Measurements from ENCODE around the gene GJB1. TPM values are rescaled to one million over a fixed set of nuclear protein-coding genes. Genes with fewer than 3 reads are reported as not detected.

The GJB1 gene
- total and polyA plus RNA-seq, 2 of the 4 experiments (the other 2 are of a cell fraction): not detected

DNA sequence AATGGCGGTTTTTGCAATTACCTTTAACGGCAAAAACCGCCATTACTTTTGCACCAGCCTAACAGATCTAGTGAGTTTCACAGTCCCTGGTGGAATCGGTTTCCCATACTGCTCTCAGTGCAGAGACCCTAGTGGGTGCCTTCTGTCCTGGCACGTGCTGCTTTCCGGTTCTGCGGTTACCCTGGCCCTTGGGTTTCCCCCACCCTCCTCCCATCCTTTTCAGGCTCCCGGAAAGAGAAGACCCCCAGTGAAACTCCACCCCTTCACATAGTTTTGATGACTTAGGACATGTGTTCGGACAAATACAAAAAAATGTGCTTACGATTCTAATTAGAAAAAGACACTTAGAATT, 41.5 kb upstream of the GJB1 start:
- peaks cover 2% of the 10 kb centered on the region; the same call in 1 of the 2 replicates for H3K27me3 ChIP-seq (ENCODE audit: control insufficient read depth, insufficient read depth, low read length)
- H4K20me1 ChIP-seq (ENCODE audit: insufficient read depth, low read length): no peaks in the 10 kb centered on the region; the same call in 1 of the 2 replicates
- CTCF ChIA-PET: interaction anchor here (0.6 kb wide), 2 partner anchors 692 to 751 kb away, joined by 3 to 4 read pairs; no protein-coding TSS in a partner anchor
- H3K9ac ChIP-seq (ENCODE audit: low read depth, low read length): peak overlapping the region; percentile 26; the same call in 1 of the 2 replicates
- peak overlapping the region; percentile 41; the same call in 1 of the 2 replicates for H3K4me3 ChIP-seq (ENCODE audit: insufficient read depth, low read depth, low read length)
- peak overlapping the region; percentile 36 for H3K27ac ChIP-seq (ENCODE audit: insufficient read depth, low read length)
- BruUV-seq (replicated peaks): no TSS peak
- no peak overlapping the region for H2BK20ac ChIP-seq (ENCODE audit: low read depth, low read length)
- H3K4me2 ChIP-seq (ENCODE audit: low read depth, low read length): peak overlapping the region; percentile 64
- DNase-seq (no peak), ATAC-seq (ENCODE audit: low read depth) (peak; percentile 4; the same call in 1 of the 2 replicates)
- intact Hi-C loops (cut with micrococcal nuclease) (no loop called here), in situ Hi-C loops (cut with MboI; ENCODE audit: low sequenced_read_pairs) (no loop called here), dilution Hi-C loops (cut with HindIII; ENCODE audit: low sequenced_read_pairs, unreplicated experiment) (no loop called here)
- TF ChIP-seq, protein P1, sequence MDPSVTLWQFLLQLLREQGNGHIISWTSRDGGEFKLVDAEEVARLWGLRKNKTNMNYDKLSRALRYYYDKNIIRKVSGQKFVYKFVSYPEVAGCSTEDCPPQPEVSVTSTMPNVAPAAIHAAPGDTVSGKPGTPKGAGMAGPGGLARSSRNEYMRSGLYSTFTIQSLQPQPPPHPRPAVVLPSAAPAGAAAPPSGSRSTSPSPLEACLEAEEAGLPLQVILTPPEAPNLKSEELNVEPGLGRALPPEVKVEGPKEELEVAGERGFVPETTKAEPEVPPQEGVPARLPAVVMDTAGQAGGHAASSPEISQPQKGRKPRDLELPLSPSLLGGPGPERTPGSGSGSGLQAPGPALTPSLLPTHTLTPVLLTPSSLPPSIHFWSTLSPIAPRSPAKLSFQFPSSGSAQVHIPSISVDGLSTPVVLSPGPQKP (IDR thresholded peaks at IDR 0.05; ENCODE audit: borderline replicate concordance, low read depth, low read length): no peak
- TF ChIP-seq NFE2L2 (IDR thresholded peaks at IDR 0.05; ENCODE audit: low read depth, low read length): no peak
- no peak for TF ChIP-seq RFX5 (IDR thresholded peaks at IDR 0.05; ENCODE audit: low read depth, low read length)
- TF ChIP-seq USF2 (IDR thresholded peaks at IDR 0.05; ENCODE audit: low read depth, low read length): no peak
- TF ChIP-seq MAZ (IDR thresholded peaks at IDR 0.05; ENCODE audit: borderline replicate concordance, low read depth, low read length): no peak
- TF ChIP-seq BHLHE40 (IDR thresholded peaks at IDR 0.05; ENCODE audit: low read depth, low read length): no peak; the same call in 1 of the 2 replicates
- TF ChIP-seq POLR2A (IDR thresholded peaks at IDR 0.05; ENCODE audit: low read depth, low read length): no peak
- no peak for TF ChIP-seq CTCF (conservative IDR thresholded peaks at IDR 0.05; ENCODE audit: low read depth, low read length)
- TF ChIP-seq SMC3 (IDR thresholded peaks at IDR 0.05; ENCODE audit: low read depth, low read length): no peak
- TF ChIP-seq FOS (IDR thresholded peaks at IDR 0.05; ENCODE audit: low read depth, low read length): no peak
- no peak for TF ChIP-seq RAD21 (IDR thresholded peaks at IDR 0.05; ENCODE audit: low read length)
- TF ChIP-seq MXI1 (IDR thresholded peaks at IDR 0.05; ENCODE audit: borderline replicate concordance, low read depth, low read length): no peak
- no peak for TF ChIP-seq CHD1 (IDR thresholded peaks at IDR 0.05; ENCODE audit: low read depth, low read length)
- TF ChIP-seq CEBPB (IDR thresholded peaks at IDR 0.05; ENCODE audit: low read depth, low read length): no peak
- TF ChIP-seq MAFK (IDR thresholded peaks at IDR 0.05; ENCODE audit: low read depth, low read length): no peak
- no peak for TF ChIP-seq RCOR1 (IDR thresholded peaks at IDR 0.05; ENCODE audit: insufficient replicate concordance, low read length)
- peak overlapping the region; percentile 76 for H3K4ac ChIP-seq (ENCODE audit: low read depth, low read length)
- peak overlapping the region; percentile 30 for H4K91ac ChIP-seq (ENCODE audit: insufficient read depth, low read depth, low read length)
- WGBS, 2 experiments (ENCODE audit: extremely low coverage in 2 of 2, insufficient read length in 1 of 2): 45% methylated on average over 6 of the region's 10 CpGs; no CpG with 5 or more reads in 1 of the 2 experiments
- H3K14ac ChIP-seq (replicated peaks; ENCODE audit: low read depth, low read length): peak overlapping the region; percentile 75
- peak overlapping the region; percentile 27; the same call in 1 of the 2 replicates for H2AK5ac ChIP-seq (ENCODE audit: low read depth, low read length)
- peak overlapping the region; percentile 22 for H3K56ac ChIP-seq (ENCODE audit: extremely low read depth, insufficient read depth, low read length)
- H3K9me1 ChIP-seq (ENCODE audit: insufficient read depth, low read length): no peaks in the 10 kb centered on the region; the same call in 1 of the 2 replicates
- peak overlapping the region; percentile 73 to 91 for H4K8ac ChIP-seq (ENCODE audit: low read depth in 2 of 2, low read length in 2 of 2)
- no peak overlapping the region; the same call in 1 of the 2 replicates for H3K18ac ChIP-seq (ENCODE audit: low read depth, low read length)
- H3K4me1 ChIP-seq (ENCODE audit: control insufficient read depth, insufficient read depth, low read length): peaks cover 4% of the 10 kb centered on the region; the same call in 1 of the 2 replicates
- H2BK5ac ChIP-seq (ENCODE audit: low read depth, low read length, poor library complexity, severe bottlenecking): peak overlapping the region; percentile 64
- H4K5ac ChIP-seq (ENCODE audit: low read depth, low read length): peak overlapping the region; percentile 18
- no peaks in the 10 kb centered on the region for H3K36me3 ChIP-seq (ENCODE audit: control insufficient read depth, insufficient read depth, low read length)
- H3K79me1 ChIP-seq (ENCODE audit: low read depth in 1 of 2, low read length in 2 of 2): no peaks in the 10 kb centered on the region
- H2BK15ac ChIP-seq (ENCODE audit: low read depth, low read length): no peak overlapping the region
- peak overlapping the region; percentile 95 for H2AK9ac ChIP-seq (replicated peaks; ENCODE audit: low read depth, low read length, poor library complexity)
- peak overlapping the region; percentile 89 for H2AFZ ChIP-seq (replicated peaks; ENCODE audit: low read length, poor library complexity)
- POLR2A ChIA-PET (ENCODE audit: unreplicated experiment): no interaction called here
- peak overlapping the region; percentile 64 for H2BK120ac ChIP-seq (ENCODE audit: low read depth, low read length)
- peak overlapping the region; percentile 48; the same call in 1 of the 2 replicates for H3K23ac ChIP-seq (ENCODE audit: low read depth, low read length)
- no peaks in the 10 kb centered on the region for H3K9me3 ChIP-seq (ENCODE audit: control insufficient read depth, insufficient read depth, low read length)

Data from IMR-90 (cell line).